ENCODE measurements around the gene PTPN22.

PTPN22 gene

DNA sequence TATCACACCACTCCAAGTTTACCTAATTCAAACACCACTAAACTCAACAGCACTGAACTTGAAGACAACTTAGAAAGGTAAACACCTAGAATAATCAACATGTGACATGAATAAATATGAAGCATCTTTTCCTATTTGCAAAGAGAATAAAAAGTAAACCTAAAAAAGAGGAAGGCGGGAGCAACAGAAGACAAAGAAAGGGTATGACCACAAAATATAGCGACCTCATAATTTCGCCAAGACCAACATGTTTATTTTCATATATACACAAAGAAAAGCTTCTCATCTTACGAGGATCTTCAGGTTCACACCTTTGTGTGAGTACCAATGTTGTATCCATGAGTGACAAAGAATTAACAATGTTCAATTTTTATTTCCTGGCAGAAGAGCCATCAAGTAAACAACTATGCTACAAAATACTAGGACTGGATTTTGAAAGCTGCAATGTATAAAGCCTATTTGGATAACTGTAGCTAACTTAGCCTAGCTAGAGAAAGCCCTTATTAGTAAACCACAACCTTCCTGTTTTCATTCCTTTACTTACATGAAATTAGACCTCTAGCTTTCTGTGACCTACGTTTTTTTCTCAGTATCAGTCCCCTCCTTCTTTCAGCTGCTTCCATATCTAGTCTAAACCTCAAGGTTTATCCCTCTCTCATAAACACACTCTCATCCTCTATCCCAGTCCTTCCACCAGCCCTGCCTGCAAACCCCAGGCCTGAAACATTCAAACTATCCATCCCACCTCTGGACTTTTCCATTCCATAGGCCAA, 91.0 kb downstream of the PTPN22 start:
- DNase-seq (ENCODE audit: low read depth), result no peak
- H3K4me3 ChIP-seq (ENCODE audit: low read length), result no peak overlapping the region
- TF ChIP-seq, protein P1, sequence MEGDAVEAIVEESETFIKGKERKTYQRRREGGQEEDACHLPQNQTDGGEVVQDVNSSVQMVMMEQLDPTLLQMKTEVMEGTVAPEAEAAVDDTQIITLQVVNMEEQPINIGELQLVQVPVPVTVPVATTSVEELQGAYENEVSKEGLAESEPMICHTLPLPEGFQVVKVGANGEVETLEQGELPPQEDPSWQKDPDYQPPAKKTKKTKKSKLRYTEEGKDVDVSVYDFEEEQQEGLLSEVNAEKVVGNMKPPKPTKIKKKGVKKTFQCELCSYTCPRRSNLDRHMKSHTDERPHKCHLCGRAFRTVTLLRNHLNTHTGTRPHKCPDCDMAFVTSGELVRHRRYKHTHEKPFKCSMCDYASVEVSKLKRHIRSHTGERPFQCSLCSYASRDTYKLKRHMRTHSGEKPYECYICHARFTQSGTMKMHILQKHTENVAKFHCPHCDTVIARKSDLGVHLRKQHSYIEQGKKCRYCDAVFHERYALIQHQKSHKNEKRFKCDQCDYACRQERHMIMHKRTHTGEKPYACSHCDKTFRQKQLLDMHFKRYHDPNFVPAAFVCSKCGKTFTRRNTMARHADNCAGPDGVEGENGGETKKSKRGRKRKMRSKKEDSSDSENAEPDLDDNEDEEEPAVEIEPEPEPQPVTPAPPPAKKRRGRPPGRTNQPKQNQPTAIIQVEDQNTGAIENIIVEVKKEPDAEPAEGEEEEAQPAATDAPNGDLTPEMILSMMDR (IDR thresholded peaks at IDR 0.05; ENCODE audit: insufficient read depth, low read depth, low read length, missing control alignments), result no peak

DNA sequence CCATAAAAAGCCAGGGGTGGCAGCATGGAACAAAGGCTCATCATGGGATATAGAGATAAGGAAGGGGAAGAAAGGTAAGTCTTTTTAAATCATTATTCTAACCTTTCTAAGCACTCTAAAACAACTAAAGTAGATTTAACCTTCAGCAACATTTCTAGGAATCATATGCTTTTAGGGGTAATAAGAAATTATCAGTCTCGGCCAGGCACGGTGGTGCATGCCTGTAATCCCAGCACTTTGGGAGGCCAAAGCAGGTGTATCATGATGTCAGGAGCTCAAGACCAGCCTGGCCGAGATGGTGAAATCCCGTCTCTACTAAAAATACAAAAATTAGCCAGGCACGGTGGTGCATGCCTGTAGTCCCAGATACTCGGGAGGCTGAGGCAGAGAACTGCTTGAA, 92.0 kb downstream of the PTPN22 start:
- H3K4me3 ChIP-seq (ENCODE audit: low read length), result no peak overlapping the region
- no peak for DNase-seq (ENCODE audit: low read depth)
- TF ChIP-seq, protein P1 (IDR thresholded peaks at IDR 0.05; ENCODE audit: insufficient read depth, low read depth, low read length, missing control alignments), result no peak

DNA sequence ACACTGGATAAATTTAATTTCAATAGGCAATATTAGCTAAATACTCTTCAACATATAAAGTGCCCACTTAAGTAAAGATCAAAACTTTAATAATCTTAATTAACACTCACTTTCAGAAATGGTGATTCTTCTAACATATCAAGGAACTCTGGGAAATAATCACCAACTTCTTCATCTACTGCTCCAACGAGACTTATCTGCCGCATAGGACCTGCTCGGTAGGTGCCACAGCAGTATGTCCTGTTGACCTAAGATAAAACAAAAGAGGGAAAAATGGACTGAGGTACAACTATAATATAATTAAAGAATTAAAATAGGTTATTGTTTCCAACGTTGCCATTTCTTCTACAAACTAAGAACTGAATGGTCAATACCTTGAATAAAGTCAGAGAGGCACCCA, 94.0 kb downstream of the PTPN22 start:
- TF ChIP-seq, protein P1 (IDR thresholded peaks at IDR 0.05; ENCODE audit: insufficient read depth, low read depth, low read length, missing control alignments), result no peak
- no peak for DNase-seq (ENCODE audit: low read depth)

DNA sequence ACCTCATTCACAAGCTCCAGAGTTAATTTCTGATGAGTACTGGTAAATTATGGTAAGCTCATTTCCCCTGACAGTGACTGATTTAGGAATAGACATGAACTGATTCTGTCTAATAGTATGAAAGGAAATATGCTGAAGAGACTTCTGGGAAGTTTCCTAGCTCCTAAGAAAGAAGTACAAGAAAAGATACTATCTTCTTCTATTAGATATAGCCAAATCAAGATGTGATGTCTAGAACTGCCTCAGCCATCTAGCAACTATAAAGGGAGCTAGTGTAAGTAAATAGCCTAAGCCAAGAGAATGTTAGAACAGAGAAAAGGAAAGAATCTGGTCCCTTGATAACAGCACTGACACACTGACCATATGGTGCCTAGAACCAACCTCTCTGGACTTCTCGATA, 101.5 kb downstream of the PTPN22 start:
- no peak overlapping the region for H3K4me3 ChIP-seq (ENCODE audit: low read length)
- DNase-seq (ENCODE audit: low read depth), result no peak

More for the DNA sequence above, 94.0 kb downstream of the PTPN22 start:
- no peak overlapping the region for H3K4me3 ChIP-seq (ENCODE audit: low read length)

DNA sequence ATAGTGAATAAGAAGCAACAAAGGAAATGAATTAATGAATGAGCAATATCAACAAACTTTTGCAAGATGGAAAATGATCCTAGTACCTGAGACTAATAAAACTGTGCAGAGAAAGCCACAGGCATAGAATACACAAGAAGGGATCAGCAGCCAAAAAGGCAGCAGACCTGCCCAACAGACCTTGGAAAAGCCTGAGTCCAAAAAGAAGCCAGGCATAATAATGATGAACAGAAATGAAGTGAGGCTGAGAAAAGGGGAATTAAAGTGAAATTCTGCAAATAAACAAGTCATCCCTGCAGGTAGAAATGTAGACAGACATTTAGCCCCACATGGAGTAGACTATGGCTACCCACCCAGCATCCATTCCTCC, 101.9 kb downstream of the PTPN22 start:
- TF ChIP-seq, protein P1 (IDR thresholded peaks at IDR 0.05; ENCODE audit: insufficient read depth, low read depth, low read length, missing control alignments), result no peak
- no peak for DNase-seq (ENCODE audit: low read depth)
- no peak overlapping the region for H3K4me3 ChIP-seq (ENCODE audit: low read length)

More for the DNA sequence above, 101.5 kb downstream of the PTPN22 start:
- TF ChIP-seq, protein P1 (IDR thresholded peaks at IDR 0.05; ENCODE audit: insufficient read depth, low read depth, low read length, missing control alignments), result no peak

DNA sequence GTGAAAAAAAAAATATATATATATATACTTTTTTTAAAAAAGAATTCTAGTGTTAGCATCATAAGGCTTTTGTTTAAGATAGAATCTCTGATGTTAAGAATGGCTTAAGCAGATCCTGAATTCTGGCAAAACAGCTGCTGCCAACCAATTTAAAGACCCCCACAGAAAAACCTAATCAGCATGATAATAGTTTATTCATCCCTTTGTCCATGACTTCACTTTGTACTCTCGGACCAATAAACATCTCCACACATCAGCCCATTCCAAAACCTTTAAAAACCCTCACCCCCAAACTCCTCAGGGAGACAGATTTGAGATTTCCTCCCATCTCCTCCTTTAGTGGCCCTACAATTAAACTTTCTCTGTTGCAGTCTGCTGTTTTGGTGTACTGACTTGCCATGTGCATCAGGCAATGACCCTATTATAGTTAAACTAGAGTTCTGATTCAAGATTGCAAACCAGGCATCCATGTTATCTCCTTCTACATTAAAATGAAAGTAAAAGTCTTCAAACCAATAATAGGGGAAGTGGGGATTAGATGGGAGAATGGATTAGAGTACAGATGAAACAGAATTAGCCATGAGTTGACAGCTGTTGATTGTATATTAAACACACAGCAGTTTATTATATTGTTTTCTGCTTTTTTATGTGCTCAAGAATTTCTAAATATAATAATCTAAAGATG, 102.5 kb downstream of the PTPN22 start:
- H3K4me3 ChIP-seq (ENCODE audit: low read length), result no peak overlapping the region
- no peak for DNase-seq (ENCODE audit: low read depth)
- TF ChIP-seq, protein P1 (IDR thresholded peaks at IDR 0.05; ENCODE audit: insufficient read depth, low read depth, low read length, missing control alignments), result no peak
